GM12872 (cell line): Measurements from ENCODE around the gene RDH8.

ENCODE experiments used
- CTCF ChIP-seq: IDR thresholded peaks from 3 replicates; pipeline ENCODE4 v1.5.1; 2011; ENCODE audit warnings: low read depth, mild to moderate bottlenecking, low read length, moderate library complexity; ENCODE audit not compliant: insufficient read depth

Gene RDH8

GRCh38 chr19:9995999-9996398 is 17.3 kb upstream of the RDH8 start:
- no peak for TF ChIP-seq CTCF

GRCh38 chr19:9996541-9996940 is 16.7 kb upstream of the RDH8 start:
- no peak for TF ChIP-seq CTCF

- TF ChIP-seq CTCF, result peak; percentile 90
Measured at GRCh38 chr19:10000171-10000826, 13.0 kb upstream of the RDH8 start.

GRCh38 chr19:10001899-10002298 is 11.4 kb upstream of the RDH8 start:
- peak; percentile 55 for TF ChIP-seq CTCF

- TF ChIP-seq CTCF, result no peak
Measured at GRCh38 chr19:10003271-10003670, 10.0 kb upstream of the RDH8 start.

GRCh38 chr19:10004617-10005016 is 8.7 kb upstream of the RDH8 start:
- no peak for TF ChIP-seq CTCF

GRCh38 chr19:10005632-10006334 is 7.5 kb upstream of the RDH8 start:
- no peak for TF ChIP-seq CTCF
